ENCODE data around the gene HERC6.
"Not testable (repeated sequence)": the region's sequence is repeated elsewhere in the genome, so short reads cannot be mapped to it uniquely, and the experiment has no call there.

Gene HERC6

DNA sequence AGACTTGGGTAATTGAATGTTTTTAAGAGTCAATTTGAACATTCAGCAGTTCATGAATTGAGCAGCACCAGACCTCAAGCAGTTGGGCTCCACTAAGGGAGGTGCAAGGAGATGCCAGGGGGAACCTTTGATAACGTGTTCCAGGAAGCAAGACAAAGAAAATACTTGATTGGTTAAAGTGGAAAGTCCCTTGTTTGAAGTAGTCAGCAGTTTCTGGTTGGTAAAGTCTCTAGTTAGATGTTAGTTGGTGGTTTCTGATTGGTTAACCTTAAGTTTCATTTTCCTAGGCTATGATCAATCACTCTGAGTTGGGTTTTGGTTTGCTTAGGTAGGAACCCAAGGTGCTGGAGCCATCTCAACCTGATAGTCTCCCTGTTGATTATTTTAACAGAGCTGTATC lies 4.0 kb downstream of the HERC6 start:
- in situ Hi-C loops (cut with MboI; ENCODE audit: low sequenced_read_pairs) = no loop called here

GRCh38 chr4:88390128-88390527 lies 11.5 kb downstream of the HERC6 start:
- in situ Hi-C loops (cut with MboI; ENCODE audit: low sequenced_read_pairs) = no loop called here

- in situ Hi-C loops (cut with MboI; ENCODE audit: low sequenced_read_pairs) = no loop called here
Observed at GRCh38 chr4:88391703-88392102, 13.1 kb downstream of the HERC6 start.

GRCh38 chr4:88396681-88397080 lies 18.0 kb downstream of the HERC6 start:
- in situ Hi-C loops (cut with MboI; ENCODE audit: low sequenced_read_pairs) = no loop called here

GRCh38 chr4:88398381-88398780 lies 19.7 kb downstream of the HERC6 start:
- in situ Hi-C loops (cut with MboI; ENCODE audit: low sequenced_read_pairs) = no loop called here

GRCh38 chr4:88409206-88409605 lies 30.6 kb downstream of the HERC6 start:
- in situ Hi-C loops (cut with MboI; ENCODE audit: low sequenced_read_pairs) = no loop called here

DNA sequence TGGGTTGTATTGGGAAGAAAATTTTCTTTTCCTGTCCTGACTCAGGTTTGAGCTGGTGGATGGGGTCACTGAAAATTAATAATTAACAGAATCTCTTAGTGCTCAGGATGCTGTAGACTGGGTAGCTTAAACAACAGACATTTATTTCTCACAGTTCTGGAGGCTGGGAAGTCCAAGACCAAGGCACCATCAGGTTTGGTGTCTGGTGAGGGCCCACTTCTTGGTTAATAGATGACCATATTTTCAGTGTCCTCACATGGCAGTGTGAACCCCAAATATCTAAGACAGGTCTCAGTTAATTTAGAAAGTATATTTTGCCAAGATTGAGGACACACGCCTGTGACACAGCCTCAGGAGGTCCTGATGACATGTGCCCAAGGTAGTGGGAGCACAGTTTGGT lies 31.1 kb downstream of the HERC6 start:
- in situ Hi-C loops (cut with MboI; ENCODE audit: low sequenced_read_pairs) = no loop called here

DNA sequence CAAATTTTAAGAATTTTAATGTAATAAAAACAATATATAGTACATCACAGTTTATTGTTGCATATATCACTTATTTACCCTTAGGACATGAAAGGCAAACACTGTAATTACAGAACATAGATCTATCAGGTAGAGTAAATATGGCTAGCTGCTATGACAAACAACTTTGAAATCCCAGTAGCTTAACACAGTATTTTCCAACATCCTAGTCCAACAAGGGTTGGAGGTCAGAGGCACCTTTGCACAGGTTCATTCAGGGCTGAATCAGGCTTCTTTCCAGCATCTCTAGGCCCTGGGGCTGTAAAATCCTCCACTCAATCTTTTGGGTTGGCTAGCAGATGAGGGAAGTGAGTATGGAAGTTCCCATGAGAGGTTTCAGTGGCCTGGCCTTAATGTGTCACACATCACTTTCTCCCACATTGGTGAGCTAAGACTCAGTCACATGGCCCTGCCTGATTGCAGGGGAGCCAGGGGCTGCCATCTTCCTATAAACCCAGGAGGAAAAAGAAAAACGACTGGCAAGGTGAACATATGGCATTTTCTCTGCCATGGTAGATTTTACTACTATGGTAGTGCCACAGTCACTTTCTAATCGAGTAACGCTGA lies 32.9 kb downstream of the HERC6 start:
- in situ Hi-C loops (cut with MboI; ENCODE audit: low sequenced_read_pairs) = no loop called here

GRCh38 chr4:88413801-88414200 lies 35.1 kb downstream of the HERC6 start:
- in situ Hi-C loops (cut with MboI; ENCODE audit: low sequenced_read_pairs) = no loop called here

GRCh38 chr4:88414755-88415154 lies 36.1 kb downstream of the HERC6 start:
- in situ Hi-C loops (cut with MboI; ENCODE audit: low sequenced_read_pairs) = no loop called here

DNA sequence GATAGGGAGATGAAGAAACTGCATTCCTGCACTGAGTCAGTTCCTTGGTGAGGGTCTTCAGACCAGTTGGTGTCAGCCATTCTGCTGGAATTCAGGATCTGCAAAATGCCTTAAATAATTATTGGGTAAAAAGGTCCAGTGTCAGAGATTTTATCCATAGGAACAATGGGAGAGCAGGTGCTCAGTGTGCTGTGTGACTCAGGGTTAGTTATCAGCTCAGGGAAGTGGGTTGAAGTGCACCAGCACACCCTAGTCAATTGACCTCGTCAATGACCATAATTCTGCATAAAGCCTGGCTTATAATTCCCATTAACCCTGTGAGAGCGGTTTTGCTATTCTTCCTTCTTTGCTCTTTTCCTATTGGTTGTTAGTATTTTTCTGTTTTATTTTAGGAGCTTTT lies 37.3 kb downstream of the HERC6 start:
- in situ Hi-C loops (cut with MboI; ENCODE audit: low sequenced_read_pairs) = no loop called here

GRCh38 chr4:88418411-88418810 lies 39.8 kb downstream of the HERC6 start:
- in situ Hi-C loops (cut with MboI; ENCODE audit: low sequenced_read_pairs) = no loop called here

GRCh38 chr4:88419874-88420273 lies 41.2 kb downstream of the HERC6 start:
- in situ Hi-C loops (cut with MboI; ENCODE audit: low sequenced_read_pairs) = no loop called here

GRCh38 chr4:88420844-88421243 lies 42.2 kb downstream of the HERC6 start:
- in situ Hi-C loops (cut with MboI; ENCODE audit: low sequenced_read_pairs) = no loop called here

DNA sequence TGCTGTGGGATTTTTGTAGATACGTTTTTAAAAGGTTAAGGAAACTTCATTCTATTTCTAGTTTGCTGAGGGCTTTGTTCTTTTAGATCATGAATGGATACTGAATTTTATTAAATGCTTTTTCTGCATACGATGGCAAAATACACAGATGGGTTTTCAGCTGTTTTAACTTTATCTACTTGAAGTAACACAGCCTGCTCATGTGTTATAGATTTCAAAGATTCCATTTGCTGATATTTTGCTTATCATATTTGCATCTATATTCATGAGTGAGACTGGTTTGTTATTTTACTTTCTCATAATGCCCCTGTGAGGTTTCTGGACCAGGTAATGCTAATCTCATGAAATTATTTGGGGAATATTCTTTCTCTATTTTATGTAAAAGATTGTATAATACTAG lies 43.8 kb downstream of the HERC6 start:
- in situ Hi-C loops (cut with MboI; ENCODE audit: low sequenced_read_pairs) = no loop called here

DNA sequence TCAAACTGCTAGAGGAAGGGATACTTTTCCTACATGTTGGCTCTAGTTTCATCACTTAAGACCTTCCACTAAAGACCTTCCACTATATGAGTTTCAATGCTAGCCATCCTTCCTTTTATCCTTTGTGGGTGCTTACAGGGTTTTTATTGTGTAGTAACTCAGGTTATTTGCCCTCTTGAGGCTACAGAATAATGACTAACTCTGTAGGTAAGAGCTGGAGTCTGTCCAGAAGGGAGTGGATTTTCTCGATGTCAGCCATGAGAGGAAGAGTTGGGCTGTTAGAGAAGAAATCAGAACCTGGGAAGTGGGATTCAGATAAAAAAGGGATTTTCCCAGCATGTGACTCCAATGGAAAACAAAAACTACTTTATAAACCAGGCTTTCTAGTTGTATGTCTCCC lies 50.7 kb downstream of the HERC6 start:
- in situ Hi-C loops (cut with MboI; ENCODE audit: low sequenced_read_pairs) = no loop called here

GRCh38 chr4:88435987-88436693 lies 57.5 kb downstream of the HERC6 start:
- in situ Hi-C loops (cut with MboI; ENCODE audit: low sequenced_read_pairs) = no loop called here

- in situ Hi-C loops (cut with MboI; ENCODE audit: low sequenced_read_pairs) = not testable (repeated sequence)
Observed at GRCh38 chr4:88437873-88438272, 59.2 kb downstream of the HERC6 start.

DNA sequence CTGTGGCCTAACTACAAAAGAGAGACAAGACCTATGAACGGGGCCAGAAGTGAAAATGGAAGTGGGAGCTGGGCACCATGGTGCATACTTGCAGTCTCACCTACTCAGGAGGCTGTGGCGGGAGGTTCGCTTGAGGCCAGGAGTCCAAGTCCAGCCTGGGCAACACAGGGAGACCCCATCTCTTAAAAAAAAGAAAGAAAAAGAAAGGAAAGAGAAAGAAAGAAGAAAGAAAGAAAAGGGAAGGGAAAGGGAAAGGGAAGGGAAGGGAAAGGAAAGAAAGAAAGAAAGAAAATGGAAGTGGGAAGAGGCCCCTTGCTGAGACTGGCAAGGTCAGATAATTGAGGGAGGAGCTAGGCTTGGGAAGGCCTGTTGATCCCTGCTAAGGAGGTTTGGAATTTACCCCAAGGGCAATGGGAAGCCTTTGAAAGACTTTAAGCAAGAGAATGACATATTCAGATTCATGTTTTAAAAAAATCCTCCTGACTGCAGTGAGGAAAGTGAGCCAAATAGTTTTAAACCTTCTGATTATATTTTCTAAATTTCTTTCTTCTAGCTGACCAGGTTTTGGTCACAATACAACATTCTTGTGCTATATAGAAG lies 60.6 kb downstream of the HERC6 start:
- in situ Hi-C loops (cut with MboI; ENCODE audit: low sequenced_read_pairs) = no loop called here

- in situ Hi-C loops (cut with MboI; ENCODE audit: low sequenced_read_pairs) = no loop called here
Observed at GRCh38 chr4:88440146-88440545, 61.5 kb downstream of the HERC6 start.

DNA sequence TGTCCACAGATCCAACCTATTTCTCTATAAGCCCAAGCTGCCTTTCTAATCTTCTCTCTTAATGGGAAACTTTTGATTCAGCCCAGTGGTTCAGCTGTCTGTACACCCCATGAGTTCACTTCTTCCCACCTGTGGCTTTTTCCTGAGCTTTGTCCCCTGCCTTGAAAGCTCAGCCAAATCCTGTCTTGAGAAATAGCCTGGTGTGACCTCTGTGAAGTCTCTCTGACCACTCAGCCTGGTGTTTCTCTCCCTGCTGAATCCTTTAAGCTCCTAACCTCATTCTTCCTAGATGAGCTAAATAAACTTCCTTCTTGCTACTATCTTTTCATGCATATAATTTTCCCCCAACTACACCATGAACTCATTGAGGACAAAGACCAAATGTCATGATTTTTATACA lies 63.0 kb downstream of the HERC6 start:
- in situ Hi-C loops (cut with MboI; ENCODE audit: low sequenced_read_pairs) = no loop called here

- in situ Hi-C loops (cut with MboI; ENCODE audit: low sequenced_read_pairs) = no loop called here
Observed at GRCh38 chr4:88442689-88443191, 64.1 kb downstream of the HERC6 start.
